HL-60 (cell line): ENCODE measurements around the gene PKP3.

Experiments used
- DNase-seq, 2 experiments: peaks; one replicate each; pipeline ENCODE4 v3.0.0-alpha.2; 2010 to 2020; ENCODE audit warnings: low read depth in 1 of 2, low spot score in 1 of 2
- H3K27ac ChIP-seq: fragments of 250-450 bp; sonication (Bioruptor Pico); replicated peaks from 2 replicates; pipeline ENCODE4 v1.5.1; 2020; ENCODE audit warnings: mild to moderate bottlenecking, moderate library complexity
- H3K27me3 ChIP-seq: fragments of 250-450 bp; sonication (Bioruptor Pico); 2 replicates; pipeline ENCODE4 v1.5.1; 2021; ENCODE audit warnings: mild to moderate bottlenecking, moderate library complexity; ENCODE audit not compliant: insufficient read depth, poor library complexity, severe bottlenecking
- H3K4me3 ChIP-seq: replicated peaks from 2 replicates; pipeline ENCODE4 v1.5.1; 2011; ENCODE audit warnings: mild to moderate bottlenecking, control low read depth, low read length; ENCODE audit not compliant: insufficient read depth
- CTCF ChIP-seq: IDR thresholded peaks from one replicate; pipeline ENCODE4 v1.5.1; 2011; ENCODE audit warnings: low read length, control low read depth, inconsistent platforms; ENCODE audit not compliant: insufficient read depth
- GABPA ChIP-seq: IDR thresholded peaks from 2 replicates; pipeline ENCODE4 v1.6.1; 2012; ENCODE audit warnings: low read depth
- POLR2AphosphoS5 ChIP-seq: IDR thresholded peaks from 2 replicates; pipeline ENCODE4 v1.6.1; 2012; ENCODE audit warnings: low read depth
- REST ChIP-seq: IDR thresholded peaks from 2 replicates; pipeline ENCODE4 v1.6.1; 2012; ENCODE audit warnings: low read depth; ENCODE audit not compliant: insufficient replicate concordance
- SPI1 ChIP-seq: IDR thresholded peaks from 2 replicates; pipeline ENCODE4 v1.6.1; 2012; ENCODE audit warnings: low read depth, mild to moderate bottlenecking, borderline replicate concordance

Gene PKP3

GRCh38 chr11:426851-427250 lies 32.8 kb downstream of the PKP3 start:
- Histone ChIP-seq H3K27ac (no peak overlapping the region), H3K4me3 (no peak overlapping the region), H3K27me3 (no peaks in the 10 kb centered on the region)
- no peak for DNase-seq
- TF ChIP-seq POLR2AphosphoS5 (no peak), REST (no peak), SPI1 (no peak), GABPA (no peak), CTCF (no peak)

- H3K4me3 ChIP-seq = no peak overlapping the region
- no peak for DNase-seq
- H3K27me3 ChIP-seq = no peaks in the 10 kb centered on the region
- TF ChIP-seq POLR2AphosphoS5 (no peak), REST (no peak), SPI1 (no peak), GABPA (no peak), CTCF (no peak)
- no peak overlapping the region for H3K27ac ChIP-seq
Observed at GRCh38 chr11:428295-428694, 34.3 kb downstream of the PKP3 start.

GRCh38 chr11:429391-429790 lies 35.4 kb downstream of the PKP3 start:
- TF ChIP-seq CTCF (no peak), REST (no peak), POLR2AphosphoS5 (no peak), GABPA (no peak), SPI1 (no peak)
- no peaks in the 10 kb centered on the region for H3K27me3 ChIP-seq
- H3K27ac ChIP-seq = no peak overlapping the region
- no peak for DNase-seq
- no peak overlapping the region for H3K4me3 ChIP-seq
